Type B pancreatic cell (in vitro differentiated cells): ENCODE data around the gene AADAT. TPM values are rescaled to one million over a fixed set of nuclear protein-coding genes. Genes with fewer than 3 reads are reported as not detected.

Source experiments
- DNase-seq: peaks from one replicate; pipeline ENCODE4 v3.0.0; 2021; ENCODE audit warnings: mixed read lengths; ENCODE audit not compliant: unreplicated experiment; ENCODE audit errors: extremely low spot score
- H3K27ac Mint-ChIP-seq: 2 replicates; pipeline ENCODE4 v1.8.0; 2021; ENCODE audit warnings: mild to moderate bottlenecking, mixed read lengths
- H3K27me3 Mint-ChIP-seq: 2 replicates; pipeline ENCODE4 v1.8.0; 2021; ENCODE audit warnings: mixed read lengths
- H3K36me3 Mint-ChIP-seq: 2 replicates; pipeline ENCODE4 v1.8.0; 2021; ENCODE audit warnings: mixed read lengths
- H3K4me1 Mint-ChIP-seq: one replicate; pipeline ENCODE4 v1.8.0; 2021; ENCODE audit warnings: mixed read lengths; ENCODE audit not compliant: unreplicated experiment
- H3K4me3 Mint-ChIP-seq: 2 replicates; pipeline ENCODE4 v1.8.0; 2021; ENCODE audit warnings: mild to moderate bottlenecking, mixed read lengths
- H3K9me3 Mint-ChIP-seq: 2 replicates; pipeline ENCODE4 v1.8.0; 2021; ENCODE audit warnings: mixed read lengths
- CTCF ChIP-seq: fragments of 200-600 bp; sonication (generic); conservative IDR thresholded peaks from 2 replicates; pipeline ENCODE4 v1.5.0; 2021; ENCODE audit warnings: antibody characterized with exemption, mild to moderate bottlenecking
- total RNA-seq: library from RNA; stranded (reverse); gene quantifications from 2 replicates; pipeline ENCODE4 v1.2.1, GENCODE V29; 2021; ENCODE audit warnings: low replicate concordance

The AADAT gene
- total RNA-seq, 1 donor from 2014 or later: 27.1 TPM

DNA sequence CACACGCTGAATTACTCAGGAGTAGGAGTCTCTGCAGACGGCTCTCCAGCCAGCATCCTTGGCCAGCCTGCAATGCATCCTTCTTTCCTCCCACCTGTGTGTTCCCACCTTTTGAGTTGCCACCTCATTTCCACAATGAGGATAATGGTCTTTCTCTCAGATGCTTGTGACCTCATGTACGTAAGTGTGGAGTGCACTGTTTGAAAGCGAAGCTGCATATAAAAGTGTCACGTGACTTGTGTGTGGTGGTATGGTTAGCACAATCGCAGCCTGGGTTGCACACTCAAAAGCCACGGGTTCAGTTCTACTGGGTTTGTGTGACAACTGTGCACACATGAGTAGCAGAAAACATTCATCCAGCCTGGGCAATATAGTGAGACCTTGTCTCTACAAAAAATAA is 51.5 kb downstream of the AADAT start:
- no peaks in the 10 kb centered on the region for H3K36me3 Mint-ChIP-seq
- H3K4me3 Mint-ChIP-seq: no peak overlapping the region
- no peaks in the 10 kb centered on the region for H3K4me1 Mint-ChIP-seq
- H3K27ac Mint-ChIP-seq: no peak overlapping the region
- no peaks in the 10 kb centered on the region for H3K9me3 Mint-ChIP-seq
- no peak for DNase-seq
- H3K27me3 Mint-ChIP-seq: peaks cover 4% of the 10 kb centered on the region
- TF ChIP-seq CTCF: no peak

DNA sequence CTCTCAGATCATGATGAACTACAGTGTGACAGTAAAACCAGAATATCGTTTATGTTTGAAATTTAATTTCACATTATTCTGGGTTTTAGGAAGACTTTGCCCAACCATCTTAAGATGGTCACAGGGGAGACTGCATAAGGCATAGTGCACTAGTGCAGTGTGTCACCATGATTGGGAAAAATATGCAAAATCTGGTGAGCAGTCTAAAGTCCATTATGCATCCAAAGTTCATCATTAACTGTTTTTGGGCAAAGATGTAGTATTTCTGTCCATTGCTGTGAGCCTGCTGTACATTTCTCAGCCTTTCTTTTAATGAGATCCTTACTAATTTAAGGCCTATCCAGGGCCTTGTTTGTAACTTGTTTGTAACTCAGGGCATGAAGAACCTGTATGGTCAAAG is 52.3 kb downstream of the AADAT start:
- Mint-ChIP-seq H3K9me3 (no peaks in the 10 kb centered on the region), H3K36me3 (no peaks in the 10 kb centered on the region), H3K27ac (no peak overlapping the region), H3K4me3 (no peak overlapping the region), H3K4me1 (no peaks in the 10 kb centered on the region), H3K27me3 (peaks cover 4% of the 10 kb centered on the region)
- no peak for DNase-seq
- TF ChIP-seq CTCF: no peak

DNA sequence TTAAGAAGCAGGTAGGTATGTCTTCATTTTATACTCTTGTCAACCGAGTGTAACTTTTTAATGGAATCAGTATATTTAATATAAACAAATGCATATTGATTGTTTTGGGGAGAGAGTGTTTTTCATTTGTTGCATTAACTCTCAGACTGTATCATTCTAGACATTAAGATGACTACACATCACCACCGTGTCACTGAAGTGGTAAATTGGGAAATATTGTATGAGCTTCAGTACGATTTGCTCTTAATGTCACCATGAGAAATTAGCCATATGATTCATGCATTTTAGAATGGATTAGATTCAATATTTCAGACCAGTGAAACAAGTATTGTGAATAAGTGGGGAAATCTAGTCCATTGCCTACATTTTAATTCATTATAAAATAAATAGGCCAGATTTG is 53.9 kb downstream of the AADAT start:
- Mint-ChIP-seq H3K36me3 (no peaks in the 10 kb centered on the region), H3K27me3 (peaks cover 4% of the 10 kb centered on the region), H3K4me1 (no peaks in the 10 kb centered on the region), H3K27ac (no peak overlapping the region), H3K9me3 (no peaks in the 10 kb centered on the region), H3K4me3 (no peak overlapping the region)
- TF ChIP-seq CTCF: no peak
- no peak for DNase-seq

DNA sequence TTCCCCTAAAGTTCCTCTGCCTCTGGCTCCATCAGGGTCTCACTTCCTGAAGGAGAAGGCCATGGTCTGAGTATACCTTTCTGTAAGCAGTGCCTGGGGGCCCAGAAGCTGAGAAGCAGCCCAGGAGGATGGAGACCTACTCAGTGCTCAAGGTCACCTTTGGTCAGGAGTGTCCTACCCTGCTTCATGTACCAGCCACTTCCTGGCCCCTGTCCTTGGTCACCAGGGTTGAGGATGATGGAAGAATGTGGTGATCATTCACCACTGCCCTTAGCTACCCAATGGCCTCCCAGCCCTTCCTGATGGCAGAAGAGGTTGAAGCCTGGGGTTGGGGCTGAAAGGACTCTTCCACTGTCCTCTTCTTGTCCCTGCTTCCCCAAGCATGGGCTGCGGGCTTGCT is 54.5 kb downstream of the AADAT start:
- H3K27me3 Mint-ChIP-seq: peaks cover 4% of the 10 kb centered on the region
- H3K4me1 Mint-ChIP-seq: no peaks in the 10 kb centered on the region
- H3K27ac Mint-ChIP-seq: no peak overlapping the region
- TF ChIP-seq CTCF: no peak
- no peak for DNase-seq
- H3K4me3 Mint-ChIP-seq: no peak overlapping the region
- no peaks in the 10 kb centered on the region for H3K36me3 Mint-ChIP-seq
- H3K9me3 Mint-ChIP-seq: no peaks in the 10 kb centered on the region

DNA sequence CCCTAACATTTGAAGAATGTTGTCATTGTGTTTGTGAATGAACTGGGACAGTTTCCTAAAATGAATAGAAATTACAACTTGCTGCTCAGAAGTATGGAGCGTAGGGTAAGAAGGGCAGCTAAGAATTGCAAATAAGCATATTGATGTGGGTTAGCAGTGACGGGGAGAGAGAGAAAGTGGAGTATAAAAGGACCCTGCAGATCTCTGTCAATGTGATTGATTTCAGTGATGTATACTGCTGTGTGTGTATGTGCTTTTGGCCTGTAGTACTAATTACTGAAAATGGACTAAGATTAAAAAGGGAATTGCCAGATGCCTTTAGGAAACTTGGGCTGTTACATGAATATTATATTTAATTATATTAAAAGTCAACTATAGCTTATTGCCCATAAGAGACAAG is 55.8 kb downstream of the AADAT start:
- H3K27ac Mint-ChIP-seq: no peak overlapping the region
- H3K4me1 Mint-ChIP-seq: no peaks in the 10 kb centered on the region
- H3K36me3 Mint-ChIP-seq: no peaks in the 10 kb centered on the region
- H3K27me3 Mint-ChIP-seq: peaks cover 11% of the 10 kb centered on the region
- DNase-seq: no peak
- no peak overlapping the region for H3K4me3 Mint-ChIP-seq
- TF ChIP-seq CTCF: no peak
- no peaks in the 10 kb centered on the region for H3K9me3 Mint-ChIP-seq

- Mint-ChIP-seq H3K4me1 (no peaks in the 10 kb centered on the region), H3K4me3 (no peak overlapping the region), H3K27ac (no peak overlapping the region), H3K36me3 (no peaks in the 10 kb centered on the region), H3K9me3 (no peaks in the 10 kb centered on the region), H3K27me3 (peaks cover 35% of the 10 kb centered on the region)
- no peak for TF ChIP-seq CTCF
- DNase-seq: no peak
Measured at GRCh38 chr4:170030121-170030520, 59.6 kb downstream of the AADAT start.
